ENCODE results near the gene ATXN7L1. TPM values are rescaled to one million over a fixed set of nuclear protein-coding genes. Genes with fewer than 3 reads are reported as not detected.

The ATXN7L1 gene
- total RNA-seq, 4 donors from 2014 or later: 5.9 to 21.2 (median 7.7) TPM

DNA sequence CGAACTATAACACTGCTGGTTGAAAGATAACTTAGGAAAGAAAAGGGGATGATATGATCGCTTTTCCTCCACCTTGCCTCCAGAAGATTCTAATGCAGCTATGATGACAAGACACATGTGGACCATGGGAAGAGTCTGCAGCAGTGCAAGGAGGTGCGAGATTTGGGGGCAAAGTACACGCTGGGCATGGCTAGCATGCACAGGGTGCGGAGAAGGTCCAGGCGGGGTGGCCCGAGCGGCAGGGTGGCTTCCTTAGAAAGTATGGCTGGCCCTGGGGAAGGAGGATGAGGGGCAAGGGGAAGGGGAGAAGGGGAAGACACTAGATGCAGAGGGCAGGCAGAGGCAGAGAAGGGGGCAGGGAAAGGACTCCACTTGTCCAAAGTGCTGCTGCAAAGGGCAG lies 15.6 kb downstream of the ATXN7L1 start:
- Histone ChIP-seq H3K27ac (no peak overlapping the region), H3K9me3 (no peaks in the 10 kb centered on the region), H3K4me1 (no peaks in the 10 kb centered on the region), H3K36me3 (no peaks in the 10 kb centered on the region), H3K4me3 (no peak overlapping the region), H3K27me3 (no peaks in the 10 kb centered on the region)
- no peak for ATAC-seq
- 87 to 93% methylated on average over 5 to 8 of the region's 8 CpGs for WGBS, 2 donors (ENCODE audit: low coverage in 1 of 2)
- TF ChIP-seq POLR2AphosphoS5 (IDR thresholded peaks at IDR 0.05) (no peak), POLR2A (IDR thresholded peaks at IDR 0.05) (no peak)
- TF ChIP-seq, protein P1, sequence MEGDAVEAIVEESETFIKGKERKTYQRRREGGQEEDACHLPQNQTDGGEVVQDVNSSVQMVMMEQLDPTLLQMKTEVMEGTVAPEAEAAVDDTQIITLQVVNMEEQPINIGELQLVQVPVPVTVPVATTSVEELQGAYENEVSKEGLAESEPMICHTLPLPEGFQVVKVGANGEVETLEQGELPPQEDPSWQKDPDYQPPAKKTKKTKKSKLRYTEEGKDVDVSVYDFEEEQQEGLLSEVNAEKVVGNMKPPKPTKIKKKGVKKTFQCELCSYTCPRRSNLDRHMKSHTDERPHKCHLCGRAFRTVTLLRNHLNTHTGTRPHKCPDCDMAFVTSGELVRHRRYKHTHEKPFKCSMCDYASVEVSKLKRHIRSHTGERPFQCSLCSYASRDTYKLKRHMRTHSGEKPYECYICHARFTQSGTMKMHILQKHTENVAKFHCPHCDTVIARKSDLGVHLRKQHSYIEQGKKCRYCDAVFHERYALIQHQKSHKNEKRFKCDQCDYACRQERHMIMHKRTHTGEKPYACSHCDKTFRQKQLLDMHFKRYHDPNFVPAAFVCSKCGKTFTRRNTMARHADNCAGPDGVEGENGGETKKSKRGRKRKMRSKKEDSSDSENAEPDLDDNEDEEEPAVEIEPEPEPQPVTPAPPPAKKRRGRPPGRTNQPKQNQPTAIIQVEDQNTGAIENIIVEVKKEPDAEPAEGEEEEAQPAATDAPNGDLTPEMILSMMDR (IDR thresholded peaks at IDR 0.05): no peak

DNA sequence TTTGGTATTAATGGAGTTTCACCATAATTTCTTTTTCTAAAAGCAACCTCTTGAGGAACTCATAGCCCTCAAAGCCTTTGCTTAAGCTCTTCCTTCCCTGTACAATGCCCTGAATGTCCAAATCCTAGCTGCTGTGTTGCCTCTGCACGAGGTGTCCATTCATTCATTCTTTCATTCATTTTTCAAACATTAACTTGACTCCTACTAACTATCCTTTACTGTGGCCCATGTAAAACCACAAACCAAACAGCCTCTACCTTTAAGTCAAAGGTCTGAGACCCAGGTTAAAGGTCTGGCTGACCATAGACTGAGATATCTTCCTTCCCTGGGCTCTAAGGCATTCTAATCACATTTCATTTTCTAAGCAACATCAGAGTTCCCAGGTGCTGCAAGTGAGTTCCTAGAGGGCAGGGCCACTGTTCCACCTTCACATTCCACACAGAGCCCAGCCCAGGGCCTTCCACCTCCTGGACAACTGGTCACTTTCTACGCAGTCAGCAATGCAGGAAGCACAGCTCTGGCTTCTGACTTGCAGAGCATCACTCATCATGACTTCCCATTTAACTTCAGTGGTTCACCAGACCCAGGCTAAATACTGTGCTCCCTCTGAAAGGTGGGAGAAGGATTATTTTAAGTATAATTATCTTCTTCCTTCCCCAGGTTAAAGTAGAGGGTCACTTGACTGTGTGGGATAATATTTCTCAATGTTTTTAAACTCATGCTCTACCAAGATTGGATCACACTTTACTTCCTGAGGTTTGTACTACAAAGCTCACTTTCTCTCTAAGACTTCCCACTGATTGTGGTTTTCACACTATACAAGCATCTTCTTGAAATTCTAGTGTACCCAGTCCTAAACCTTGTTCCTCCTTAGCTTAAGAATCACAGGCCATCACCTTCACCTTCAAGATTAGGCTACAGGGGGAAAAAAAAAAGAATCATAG lies 19.1 kb downstream of the ATXN7L1 start:
- Histone ChIP-seq H3K4me3 (no peak overlapping the region), H3K27me3 (no peaks in the 10 kb centered on the region), H3K9me3 (no peaks in the 10 kb centered on the region), H3K4me1 (peaks cover 0 to 25% (median 7%) of the 10 kb centered on the region in 3 donors), H3K36me3 (no peaks in the 10 kb centered on the region), H3K27ac (no peak overlapping the region)
- no peak for TF ChIP-seq EP300 (IDR thresholded peaks at IDR 0.05)
- TF ChIP-seq POLR2AphosphoS5 (IDR thresholded peaks at IDR 0.05): no peak
- TF ChIP-seq, protein P1 (IDR thresholded peaks at IDR 0.05): no peak
- TF ChIP-seq POLR2A (IDR thresholded peaks at IDR 0.05): no peak
- ATAC-seq: no peak
- WGBS, 2 donors (ENCODE audit: low coverage in 1 of 2): 60 to 66% methylated on average over 1 to 2 of the region's 2 CpGs

DNA sequence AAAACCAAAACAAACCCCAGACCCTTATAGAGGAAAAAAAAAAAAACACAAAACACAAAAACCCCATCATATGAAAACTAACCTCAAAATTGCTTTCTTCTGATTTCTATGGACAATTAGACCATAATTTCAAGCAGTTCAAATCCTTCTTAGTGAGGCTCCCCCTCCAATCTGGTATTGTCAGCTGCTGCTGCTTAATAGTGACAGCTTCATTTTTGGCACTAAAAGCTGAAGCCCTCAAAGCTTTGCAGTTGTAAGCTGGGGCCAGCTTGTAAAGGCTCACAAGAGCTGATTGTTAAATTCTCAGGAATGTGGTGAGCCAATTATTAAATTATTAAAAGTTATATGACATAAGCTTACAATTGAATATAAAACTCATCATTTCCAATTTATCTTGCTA lies 21.9 kb downstream of the ATXN7L1 start:
- ATAC-seq: no peak
- Histone ChIP-seq H3K4me1 (peaks cover 0 to 52% (median 11%) of the 10 kb centered on the region in 3 donors), H3K27me3 (no peaks in the 10 kb centered on the region)

DNA sequence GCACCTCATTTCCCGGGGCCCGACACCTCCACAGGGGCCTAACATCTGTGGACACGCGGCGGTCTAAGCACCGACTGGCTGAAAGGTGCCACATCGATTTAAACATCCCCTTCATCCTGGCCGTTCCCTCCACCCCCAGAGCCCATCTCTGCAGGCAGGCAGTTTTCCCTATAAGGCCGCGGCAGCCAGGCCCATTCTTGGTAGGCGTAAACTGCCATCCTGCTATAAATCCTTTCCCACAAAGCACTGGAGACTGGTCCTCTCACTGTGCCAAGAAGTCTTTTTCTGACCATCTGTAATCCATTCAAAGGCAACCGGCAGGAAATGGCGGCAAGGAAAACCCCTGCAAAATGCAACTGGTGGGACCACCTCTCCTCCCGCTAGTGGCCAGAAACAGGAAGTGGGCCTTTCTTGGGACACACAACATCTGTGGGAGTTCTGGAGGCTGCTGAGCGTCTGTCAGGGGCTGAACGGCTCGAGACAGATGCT lies 22.4 kb downstream of the ATXN7L1 start:
- Histone ChIP-seq H3K4me3 (peak overlapping the region in 1 of 2 donors; percentile 22), H3K27me3 (no peaks in the 10 kb centered on the region), H3K27ac (peak overlapping the region in 3 of 4 donors; percentile 60 to 75 (median 71)), H3K4me1 (peaks cover 0 to 53% (median 11%) of the 10 kb centered on the region in 3 donors), H3K36me3 (no peaks in the 10 kb centered on the region), H3K9me3 (no peaks in the 10 kb centered on the region)
- TF ChIP-seq POLR2AphosphoS5 (IDR thresholded peaks at IDR 0.05): no peak
- TF ChIP-seq, protein P1 (IDR thresholded peaks at IDR 0.05): peak in 2 of 4 experiments; percentile 31 to 32
- WGBS, 2 donors (ENCODE audit: low coverage in 1 of 2): 0 to 35% methylated on average over 1 to 12 of the region's 17 CpGs
- peak; percentile 38 for ATAC-seq

More for the DNA sequence above, 21.9 kb downstream of the ATXN7L1 start:
- Histone ChIP-seq H3K9me3 (no peaks in the 10 kb centered on the region), H3K36me3 (no peaks in the 10 kb centered on the region), H3K4me3 (no peak overlapping the region), H3K27ac (peak overlapping the region in 2 of 4 donors; percentile 60 to 75)
- TF ChIP-seq POLR2A (IDR thresholded peaks at IDR 0.05) (no peak), POLR2AphosphoS5 (IDR thresholded peaks at IDR 0.05) (no peak), EP300 (IDR thresholded peaks at IDR 0.05) (no peak)
- TF ChIP-seq, protein P1 (IDR thresholded peaks at IDR 0.05): no peak

DNA sequence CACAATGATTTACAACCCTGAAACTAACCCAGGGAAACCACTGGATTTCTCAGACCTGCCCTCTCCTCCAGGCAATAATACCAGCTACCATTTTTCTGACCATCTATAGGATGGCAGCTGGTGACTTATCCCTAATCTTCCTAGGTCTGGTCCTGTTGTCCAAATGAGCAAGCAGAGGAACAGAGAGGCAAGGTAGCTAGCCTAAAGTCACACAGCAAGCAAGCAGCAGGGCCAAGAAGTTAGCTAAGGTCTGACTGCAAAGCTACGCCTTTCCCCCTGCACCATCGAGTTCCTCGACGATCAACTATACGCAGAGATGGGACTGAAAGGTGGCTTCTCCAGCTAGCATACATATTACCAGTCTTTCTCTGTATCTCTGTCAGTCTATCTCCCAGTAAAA lies 25.3 kb downstream of the ATXN7L1 start:
- TF ChIP-seq, protein P1 (IDR thresholded peaks at IDR 0.05): no peak
- TF ChIP-seq POLR2A (IDR thresholded peaks at IDR 0.05): no peak
- TF ChIP-seq POLR2AphosphoS5 (IDR thresholded peaks at IDR 0.05): no peak
- TF ChIP-seq EP300 (IDR thresholded peaks at IDR 0.05): no peak
- H3K27me3 ChIP-seq: no peaks in the 10 kb centered on the region
- no CpG with 5 or more reads among the region's 5 CpGs for WGBS, 2 donors (ENCODE audit: low coverage in 1 of 2)
- no peak overlapping the region for H3K27ac ChIP-seq
- ATAC-seq: no peak
- H3K4me1 ChIP-seq: peaks cover 0 to 53% (median 11%) of the 10 kb centered on the region in 3 donors
- no peak overlapping the region for H3K4me3 ChIP-seq
- no peaks in the 10 kb centered on the region for H3K9me3 ChIP-seq
- no peaks in the 10 kb centered on the region for H3K36me3 ChIP-seq

Measured in gastroesophageal sphincter (tissue), 4 donors.